Fibroblast of villous mesenchyme (primary cell): ENCODE data around the gene B4GALNT4. TPM values are rescaled to one million over a fixed set of nuclear protein-coding genes. Genes with fewer than 3 reads are reported as not detected.
"Not testable (repeated sequence)": the region's sequence is repeated elsewhere in the genome, so short reads cannot be mapped to it uniquely, and the experiment has no call there.

Experiments used
- DNase-seq: peaks from one replicate; pipeline ENCODE4 v3.0.0-alpha.2; 2010; ENCODE audit warnings: low read depth
- H3K4me3 ChIP-seq: 2 replicates; pipeline ENCODE4 v1.5.1; 2011; ENCODE audit warnings: low read depth, mild to moderate bottlenecking, low read length
- total RNA-seq: library from RNA; depleted of rRNA; stranded (reverse); fragments of >200 nt; gene quantifications from 2 replicates; pipeline ENCODE4 v1.2.3, GENCODE V29; 2012
- TF ChIP-seq, protein P1 (sequence below): IDR thresholded peaks from 2 replicates; pipeline ENCODE4 v1.5.1; 2012; ENCODE audit warnings: low read depth, mild to moderate bottlenecking, low read length; ENCODE audit not compliant: insufficient read depth

The B4GALNT4 gene
- total RNA-seq, 1 donor: 0.43 TPM

- DNase-seq: no peak
- H3K4me3 ChIP-seq: no peak overlapping the region
- TF ChIP-seq, protein P1, sequence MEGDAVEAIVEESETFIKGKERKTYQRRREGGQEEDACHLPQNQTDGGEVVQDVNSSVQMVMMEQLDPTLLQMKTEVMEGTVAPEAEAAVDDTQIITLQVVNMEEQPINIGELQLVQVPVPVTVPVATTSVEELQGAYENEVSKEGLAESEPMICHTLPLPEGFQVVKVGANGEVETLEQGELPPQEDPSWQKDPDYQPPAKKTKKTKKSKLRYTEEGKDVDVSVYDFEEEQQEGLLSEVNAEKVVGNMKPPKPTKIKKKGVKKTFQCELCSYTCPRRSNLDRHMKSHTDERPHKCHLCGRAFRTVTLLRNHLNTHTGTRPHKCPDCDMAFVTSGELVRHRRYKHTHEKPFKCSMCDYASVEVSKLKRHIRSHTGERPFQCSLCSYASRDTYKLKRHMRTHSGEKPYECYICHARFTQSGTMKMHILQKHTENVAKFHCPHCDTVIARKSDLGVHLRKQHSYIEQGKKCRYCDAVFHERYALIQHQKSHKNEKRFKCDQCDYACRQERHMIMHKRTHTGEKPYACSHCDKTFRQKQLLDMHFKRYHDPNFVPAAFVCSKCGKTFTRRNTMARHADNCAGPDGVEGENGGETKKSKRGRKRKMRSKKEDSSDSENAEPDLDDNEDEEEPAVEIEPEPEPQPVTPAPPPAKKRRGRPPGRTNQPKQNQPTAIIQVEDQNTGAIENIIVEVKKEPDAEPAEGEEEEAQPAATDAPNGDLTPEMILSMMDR: no peak
These were observed 39.8 kb downstream of the B4GALNT4 start for GRCh38 chr11:409008-409599.

GRCh38 chr11:409600-410483 is 40.5 kb downstream of the B4GALNT4 start:
- H3K4me3 ChIP-seq: no peak overlapping the region
- no peak for DNase-seq
- TF ChIP-seq, protein P1: no peak

GRCh38 chr11:410711-411110 is 41.4 kb downstream of the B4GALNT4 start:
- not testable (repeated sequence) for H3K4me3 ChIP-seq, DNase-seq

- not testable (repeated sequence) for DNase-seq, H3K4me3 ChIP-seq
These were observed 42.2 kb downstream of the B4GALNT4 start for GRCh38 chr11:411520-411919.

GRCh38 chr11:412641-413119 is 43.4 kb downstream of the B4GALNT4 start:
- no peak overlapping the region for H3K4me3 ChIP-seq
- DNase-seq: no peak
- TF ChIP-seq, protein P1: no peak

DNA sequence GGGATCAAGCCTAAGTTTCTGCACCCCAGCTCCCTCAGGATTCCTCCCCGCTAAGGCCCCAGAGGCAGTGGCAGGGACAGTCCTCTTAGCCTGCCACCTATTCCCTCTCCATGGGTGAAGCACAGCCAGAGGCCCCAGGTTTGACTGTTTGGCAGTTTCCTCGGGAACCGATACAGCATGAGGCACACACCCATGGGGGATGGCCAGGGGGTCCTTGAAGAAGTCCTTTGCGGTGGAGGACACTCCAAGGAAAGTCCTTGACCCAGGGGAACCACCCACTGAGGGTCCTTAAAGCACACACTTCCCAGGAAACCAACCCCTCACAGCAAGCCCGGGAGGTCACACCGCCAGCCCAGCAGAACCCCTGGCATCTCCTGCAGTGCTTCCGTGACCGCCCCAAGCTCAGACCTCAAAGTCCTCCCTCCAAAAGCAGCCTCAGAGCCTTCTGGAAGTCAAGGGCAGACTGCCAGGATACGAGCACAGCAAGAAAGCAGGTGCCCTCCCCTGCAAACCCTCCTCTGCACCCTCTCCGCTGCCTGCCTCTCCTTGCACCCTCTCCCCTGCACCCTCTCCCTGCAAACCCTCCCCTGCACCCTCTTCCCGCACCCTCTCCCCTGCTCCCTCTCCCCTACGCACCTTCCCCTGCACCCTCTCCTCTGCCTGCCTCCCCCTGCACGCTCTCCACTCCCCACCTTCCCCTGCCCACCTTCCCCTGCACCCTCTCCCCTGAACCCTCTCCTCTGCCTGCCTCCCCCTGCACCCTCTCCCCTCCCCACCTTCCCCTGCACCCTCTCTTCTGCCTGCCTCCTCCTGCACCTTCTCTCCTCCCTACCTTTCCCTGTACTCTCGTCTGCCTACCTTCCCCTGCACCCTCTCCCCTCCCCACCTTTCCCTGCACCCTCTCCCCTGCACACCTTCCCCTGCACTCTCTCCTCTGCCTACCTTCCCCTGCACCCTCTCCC is 44.1 kb downstream of the B4GALNT4 start:
- TF ChIP-seq, protein P1: no peak
- H3K4me3 ChIP-seq: no peak overlapping the region
- DNase-seq: no peak

DNA sequence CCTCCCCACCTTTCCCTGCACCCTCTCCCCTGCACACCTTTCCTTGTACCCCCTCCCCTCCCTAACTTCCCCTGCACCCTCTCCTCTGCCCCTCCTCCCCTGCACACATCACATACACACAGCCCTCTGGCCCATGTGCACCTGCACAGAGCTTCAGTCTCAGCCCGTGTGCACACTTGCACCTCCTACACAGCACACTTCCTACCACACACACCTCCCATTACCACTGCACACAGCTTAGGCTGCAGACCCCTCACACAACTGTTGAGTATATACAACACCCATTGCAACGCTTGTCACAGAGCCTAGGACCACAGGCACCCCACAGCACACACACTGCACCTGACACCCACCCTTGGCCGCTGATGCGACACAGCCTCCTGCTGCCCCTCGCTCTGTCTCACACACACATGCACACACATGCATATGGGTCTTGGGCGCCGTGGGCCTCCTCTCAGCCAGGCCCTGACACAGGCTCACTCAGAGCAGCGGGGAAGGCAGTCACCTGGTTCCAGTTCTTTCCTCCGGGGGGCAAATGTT is 45.1 kb downstream of the B4GALNT4 start:
- no peak for DNase-seq
- TF ChIP-seq, protein P1: no peak
- H3K4me3 ChIP-seq: no peak overlapping the region
